Measurements from ENCODE around the gene CRACR2B. TPM values are rescaled to one million over a fixed set of nuclear protein-coding genes. Genes with fewer than 3 reads are reported as not detected.

Gene CRACR2B
- total RNA-seq, 4 donors from 2014 or later: 7.1 to 19.7 (median 16.8) TPM

DNA sequence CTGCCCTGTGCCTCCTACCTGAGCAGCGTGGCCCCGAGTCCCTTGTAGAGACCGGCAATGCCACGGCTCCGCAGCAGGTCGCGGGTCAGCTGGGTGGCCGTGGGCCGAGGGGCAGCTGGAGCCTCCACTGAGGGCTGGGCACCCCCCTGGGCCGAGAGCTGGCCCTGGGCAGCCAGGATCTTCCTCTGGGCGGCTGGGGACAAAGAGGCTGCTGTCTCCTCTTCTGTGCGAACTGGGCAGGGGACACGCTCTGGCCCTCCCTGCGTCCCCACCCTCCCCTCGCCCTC lies 35.2 kb upstream of the CRACR2B start:
- H3K27ac ChIP-seq: no peak overlapping the region
- TF ChIP-seq EP300 (IDR thresholded peaks at IDR 0.05) (no peak), POLR2A (IDR thresholded peaks at IDR 0.05) (no peak)
- TF ChIP-seq, protein P1, sequence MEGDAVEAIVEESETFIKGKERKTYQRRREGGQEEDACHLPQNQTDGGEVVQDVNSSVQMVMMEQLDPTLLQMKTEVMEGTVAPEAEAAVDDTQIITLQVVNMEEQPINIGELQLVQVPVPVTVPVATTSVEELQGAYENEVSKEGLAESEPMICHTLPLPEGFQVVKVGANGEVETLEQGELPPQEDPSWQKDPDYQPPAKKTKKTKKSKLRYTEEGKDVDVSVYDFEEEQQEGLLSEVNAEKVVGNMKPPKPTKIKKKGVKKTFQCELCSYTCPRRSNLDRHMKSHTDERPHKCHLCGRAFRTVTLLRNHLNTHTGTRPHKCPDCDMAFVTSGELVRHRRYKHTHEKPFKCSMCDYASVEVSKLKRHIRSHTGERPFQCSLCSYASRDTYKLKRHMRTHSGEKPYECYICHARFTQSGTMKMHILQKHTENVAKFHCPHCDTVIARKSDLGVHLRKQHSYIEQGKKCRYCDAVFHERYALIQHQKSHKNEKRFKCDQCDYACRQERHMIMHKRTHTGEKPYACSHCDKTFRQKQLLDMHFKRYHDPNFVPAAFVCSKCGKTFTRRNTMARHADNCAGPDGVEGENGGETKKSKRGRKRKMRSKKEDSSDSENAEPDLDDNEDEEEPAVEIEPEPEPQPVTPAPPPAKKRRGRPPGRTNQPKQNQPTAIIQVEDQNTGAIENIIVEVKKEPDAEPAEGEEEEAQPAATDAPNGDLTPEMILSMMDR (IDR thresholded peaks at IDR 0.05): no peak
- H3K36me3 ChIP-seq: peaks cover 0 to 41% (median 0%) of the 10 kb centered on the region in 3 donors
- no peaks in the 10 kb centered on the region for H3K9me3 ChIP-seq
- no peak for DNase-seq (ENCODE audit: low spot score in 2 of 2)
- 64 to 66% methylated on average over 8 to 9 of the region's 15 CpGs for WGBS, 2 donors
- peaks cover 0 to 39% (median 18%) of the 10 kb centered on the region in 4 donors for H3K4me1 ChIP-seq
- no peak overlapping the region for H3K4me3 ChIP-seq
- H3K27me3 ChIP-seq: peaks cover 0 to 33% of the 10 kb centered on the region in 2 donors

DNA sequence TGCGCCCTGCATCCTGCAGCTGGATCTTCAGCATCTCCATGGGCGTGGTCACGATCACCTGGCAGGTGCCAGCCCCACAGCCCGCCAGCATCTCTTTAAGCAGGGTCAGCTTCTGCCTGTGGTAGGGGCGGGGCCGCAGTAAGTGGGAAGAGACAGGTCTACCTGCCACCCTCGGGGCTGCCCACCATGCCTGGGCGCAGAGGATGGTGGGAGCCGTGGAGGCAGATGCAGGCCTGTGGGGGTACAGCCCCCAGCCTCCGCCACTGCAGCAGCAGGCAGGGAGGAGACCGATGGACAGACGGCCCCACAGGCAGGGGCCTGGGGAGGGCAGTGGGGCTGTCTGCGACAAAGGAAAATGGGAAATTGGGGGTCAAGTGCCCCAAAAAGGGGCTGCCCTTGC lies 34.8 kb upstream of the CRACR2B start:
- no peak overlapping the region for H3K4me3 ChIP-seq
- no peak for DNase-seq (ENCODE audit: low spot score in 2 of 2)
- no peaks in the 10 kb centered on the region for H3K9me3 ChIP-seq
- H3K36me3 ChIP-seq: peaks cover 0 to 39% (median 0%) of the 10 kb centered on the region in 3 donors
- no peak for TF ChIP-seq EP300 (IDR thresholded peaks at IDR 0.05)
- TF ChIP-seq POLR2A (IDR thresholded peaks at IDR 0.05): no peak
- TF ChIP-seq, protein P1 (IDR thresholded peaks at IDR 0.05): no peak
- H3K27ac ChIP-seq: no peak overlapping the region
- peaks cover 0 to 39% (median 18%) of the 10 kb centered on the region in 4 donors for H3K4me1 ChIP-seq
- WGBS, 2 donors: 81 to 85% methylated on average over 6 to 11 of the region's 13 CpGs
- H3K27me3 ChIP-seq: peaks cover 0 to 29% of the 10 kb centered on the region in 2 donors

DNA sequence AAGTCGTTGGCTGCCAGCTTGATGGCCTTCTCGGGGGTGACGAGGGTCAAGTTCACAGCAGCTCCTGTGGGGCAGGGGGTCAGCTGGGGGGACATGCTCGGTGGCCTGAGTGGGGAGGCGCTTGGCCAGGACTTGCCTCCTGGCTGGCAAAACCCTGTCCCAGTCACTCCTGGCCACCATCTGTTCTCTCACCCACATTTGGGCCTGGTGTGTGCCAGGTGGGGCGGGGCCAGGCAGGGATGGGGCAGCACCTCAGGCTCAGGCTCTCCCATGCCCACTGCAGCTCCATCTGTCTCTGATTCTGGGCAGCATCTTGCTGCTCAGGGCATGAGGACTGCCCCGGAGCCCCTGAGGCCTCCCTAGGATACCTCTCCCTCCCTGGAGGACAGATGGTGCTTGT lies 34.2 kb upstream of the CRACR2B start:
- no peak overlapping the region for H3K4me3 ChIP-seq
- DNase-seq (ENCODE audit: low spot score in 2 of 2): no peak
- no peak overlapping the region for H3K27ac ChIP-seq
- H3K9me3 ChIP-seq: no peaks in the 10 kb centered on the region
- peaks cover 0 to 43% (median 22%) of the 10 kb centered on the region in 4 donors for H3K4me1 ChIP-seq
- H3K27me3 ChIP-seq: peaks cover 0 to 24% of the 10 kb centered on the region in 2 donors
- TF ChIP-seq, protein P1 (IDR thresholded peaks at IDR 0.05): no peak
- TF ChIP-seq POLR2A (IDR thresholded peaks at IDR 0.05) (no peak), EP300 (IDR thresholded peaks at IDR 0.05) (no peak)
- WGBS, 2 donors: 89 to 91% methylated on average over 5 to 7 of the region's 7 CpGs
- peaks cover 0 to 39% (median 0%) of the 10 kb centered on the region in 3 donors for H3K36me3 ChIP-seq

DNA sequence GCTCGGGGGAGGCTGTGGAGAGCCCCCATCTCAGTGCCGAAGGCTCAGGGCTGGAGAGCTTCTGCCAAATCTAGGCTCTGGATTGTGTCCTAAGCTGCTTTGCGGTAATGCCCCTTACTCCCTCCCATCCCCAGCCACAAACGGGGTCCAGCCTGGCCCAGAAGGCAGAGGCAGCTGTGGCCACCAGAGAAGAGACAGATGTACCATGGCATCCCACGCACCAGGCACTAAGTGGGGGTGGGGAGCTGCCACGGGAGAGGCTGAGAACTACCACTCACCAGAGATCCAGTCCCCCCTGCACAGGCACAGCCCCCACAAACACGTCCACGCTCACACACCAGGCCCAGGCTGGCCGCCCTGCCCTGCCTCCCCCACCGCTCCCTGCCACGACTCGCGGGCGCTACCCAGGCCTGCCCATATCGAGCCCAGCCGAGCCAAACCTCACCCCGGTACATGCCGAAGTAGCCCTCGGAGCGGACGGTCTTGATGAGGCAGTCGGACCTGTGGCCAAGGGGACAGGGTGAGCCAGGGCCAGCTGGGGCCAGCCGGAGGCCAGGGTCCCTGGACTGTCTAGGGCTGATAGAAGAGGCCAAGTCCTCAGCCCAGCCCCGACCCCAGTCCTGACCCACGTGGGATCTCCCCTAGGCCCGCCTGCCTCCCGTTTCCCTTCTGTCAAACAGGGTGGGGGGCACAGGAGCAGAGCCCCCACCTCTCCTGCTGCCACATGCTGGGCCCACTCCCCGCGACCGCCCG lies 33.5 kb upstream of the CRACR2B start:
- no peak for DNase-seq (ENCODE audit: low spot score in 2 of 2)
- TF ChIP-seq POLR2A (IDR thresholded peaks at IDR 0.05) (no peak), EP300 (IDR thresholded peaks at IDR 0.05) (no peak)
- TF ChIP-seq, protein P1 (IDR thresholded peaks at IDR 0.05): no peak
- Histone ChIP-seq H3K27ac (peak overlapping the region in 1 of 4 donors; percentile 91), H3K4me1 (peaks cover 0 to 45% (median 22%) of the 10 kb centered on the region in 4 donors), H3K4me3 (no peak overlapping the region), H3K9me3 (no peaks in the 10 kb centered on the region), H3K36me3 (peaks cover 0 to 42% (median 0%) of the 10 kb centered on the region in 3 donors), H3K27me3 (peaks cover 0 to 17% of the 10 kb centered on the region in 2 donors)
- WGBS, 2 donors: 80 to 85% methylated on average over 19 to 28 of the region's 31 CpGs
